Measurements from ENCODE around the gene CNKSR3. TPM values are rescaled to one million over a fixed set of nuclear protein-coding genes. Genes with fewer than 3 reads are reported as not detected.

The CNKSR3 gene
- total RNA-seq, 1 donor from 2014 or later = 11.8 TPM

GRCh38 chr6:154388803-154389202 lies 121.7 kb downstream of the CNKSR3 start:
- ATAC-seq (no peak), DNase-seq (no peak)
- H3K27me3 ChIP-seq = no peaks in the 10 kb centered on the region
- H3K9me3 ChIP-seq = no peaks in the 10 kb centered on the region
- H3K27ac ChIP-seq = no peak overlapping the region
- H3K4me1 ChIP-seq = no peaks in the 10 kb centered on the region
- intact Hi-C loops (cut with DNase I) = no loop called here
- TF ChIP-seq CTCF (IDR thresholded peaks at IDR 0.05) = no peak
- H3K4me3 ChIP-seq = no peak overlapping the region
- H3K36me3 ChIP-seq = no peaks in the 10 kb centered on the region

GRCh38 chr6:154386848-154387717 lies 123.4 kb downstream of the CNKSR3 start:
- Histone ChIP-seq H3K27ac (no peak overlapping the region), H3K9me3 (no peaks in the 10 kb centered on the region), H3K4me1 (no peaks in the 10 kb centered on the region), H3K36me3 (no peaks in the 10 kb centered on the region), H3K27me3 (no peaks in the 10 kb centered on the region), H3K4me3 (no peak overlapping the region)
- ATAC-seq (no peak), DNase-seq (no peak)
- intact Hi-C loops (cut with DNase I) = no loop called here
- TF ChIP-seq CTCF (IDR thresholded peaks at IDR 0.05) = no peak

- Histone ChIP-seq H3K36me3 (no peaks in the 10 kb centered on the region), H3K9me3 (no peaks in the 10 kb centered on the region), H3K4me1 (no peaks in the 10 kb centered on the region), H3K27ac (no peak overlapping the region), H3K4me3 (no peak overlapping the region), H3K27me3 (no peaks in the 10 kb centered on the region)
- no peak for TF ChIP-seq CTCF (IDR thresholded peaks at IDR 0.05)
- intact Hi-C loops (cut with DNase I) = no loop called here
- ATAC-seq (no peak), DNase-seq (no peak)
These were observed 126.3 kb downstream of the CNKSR3 start for GRCh38 chr6:154384191-154384590.

GRCh38 chr6:154383273-154383672 lies 127.2 kb downstream of the CNKSR3 start:
- ATAC-seq = no peak
- Histone ChIP-seq H3K4me1 (no peaks in the 10 kb centered on the region), H3K4me3 (no peak overlapping the region), H3K27ac (no peak overlapping the region), H3K9me3 (no peaks in the 10 kb centered on the region), H3K36me3 (no peaks in the 10 kb centered on the region), H3K27me3 (no peaks in the 10 kb centered on the region)
- intact Hi-C loops (cut with DNase I) = no loop called here
- DNase-seq = no peak
- TF ChIP-seq CTCF (IDR thresholded peaks at IDR 0.05) = no peak

- H3K27me3 ChIP-seq = no peaks in the 10 kb centered on the region
- no peak overlapping the region for H3K27ac ChIP-seq
- TF ChIP-seq CTCF (IDR thresholded peaks at IDR 0.05) = no peak
- no peak overlapping the region for H3K4me3 ChIP-seq
- H3K4me1 ChIP-seq = no peaks in the 10 kb centered on the region
- H3K9me3 ChIP-seq = no peaks in the 10 kb centered on the region
- intact Hi-C loops (cut with DNase I) = no loop called here
- no peaks in the 10 kb centered on the region for H3K36me3 ChIP-seq
- ATAC-seq (no peak), DNase-seq (no peak)
These were observed 127.7 kb downstream of the CNKSR3 start for GRCh38 chr6:154382740-154383139.
